Superior temporal gyrus (tissue), 1 donor: Measurements from ENCODE around the gene GMNC.
"Not testable (repeated sequence)": the region's sequence is repeated elsewhere in the genome, so short reads cannot be mapped to it uniquely, and the experiment has no call there.

ENCODE experiments used
- DNase-seq: peaks from one replicate; pipeline ENCODE4 v3.0.0-alpha.2; 2016; ENCODE audit errors: extremely low spot score

GMNC gene, protein sequence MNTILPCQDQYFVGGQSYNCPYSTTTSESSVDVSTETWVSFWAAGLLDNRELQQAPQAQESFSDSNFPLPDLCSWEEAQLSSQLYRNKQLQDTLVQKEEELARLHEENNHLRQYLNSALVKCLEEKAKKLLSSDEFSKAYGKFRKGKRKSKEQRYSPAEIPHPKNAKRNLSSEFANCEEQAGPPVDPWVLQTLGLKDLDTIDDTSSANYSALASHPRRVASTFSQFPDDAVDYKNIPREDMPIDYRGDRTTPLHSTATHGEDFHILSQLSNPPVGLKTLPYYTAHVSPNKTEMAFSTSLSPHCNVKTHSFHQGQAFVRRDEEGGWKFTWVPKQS

DNA sequence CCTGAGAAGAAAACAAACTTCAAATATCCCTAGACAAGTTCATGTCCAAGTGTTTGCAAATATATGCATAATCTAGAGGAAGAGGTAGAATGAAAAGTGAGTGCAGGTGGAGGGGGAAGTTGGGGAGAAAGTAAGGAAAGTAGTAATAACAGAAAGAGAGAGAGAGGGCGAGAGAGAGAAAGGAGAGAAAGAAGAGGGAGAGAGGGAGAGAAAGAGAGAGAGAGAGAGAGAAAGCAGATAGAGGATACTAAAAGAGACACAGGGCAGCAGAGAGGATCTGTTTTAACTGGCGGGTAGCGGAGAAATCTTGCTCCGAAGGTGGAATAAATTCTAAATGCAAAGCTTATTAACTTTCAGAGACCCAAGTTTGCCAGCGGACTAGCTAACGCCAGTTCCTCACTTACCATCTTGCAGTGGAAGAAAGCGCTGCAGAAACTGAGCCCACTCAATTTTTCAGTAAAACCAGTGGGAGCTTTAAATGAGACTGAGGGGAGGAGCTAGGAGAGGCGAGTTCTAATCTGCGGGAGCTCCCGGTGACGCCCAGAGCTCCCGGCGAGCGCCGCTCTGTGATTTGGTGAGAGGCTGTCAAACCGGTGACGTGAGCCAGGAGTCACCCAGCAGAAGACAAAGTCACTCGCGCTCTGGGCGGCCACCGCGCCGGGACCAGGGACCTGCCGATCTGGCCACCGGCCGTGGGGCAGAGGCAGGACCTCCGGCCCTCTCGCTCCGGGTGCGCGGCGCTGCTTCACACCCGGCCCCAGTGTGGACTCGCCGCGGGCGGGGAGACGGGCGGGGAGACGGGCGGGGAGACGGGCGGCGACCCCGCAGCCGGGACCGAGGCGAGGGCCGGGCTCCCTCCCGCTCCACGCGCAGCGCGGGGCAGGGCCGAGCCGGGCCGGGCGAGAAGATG, at the start of gene GMNC:
GMNC (minus strand) TSS at position 486 of the 910 bp plus-strand sequence; CDS start at position 407, 79 bp downstream.
- DNase-seq: peak; percentile 52

DNA sequence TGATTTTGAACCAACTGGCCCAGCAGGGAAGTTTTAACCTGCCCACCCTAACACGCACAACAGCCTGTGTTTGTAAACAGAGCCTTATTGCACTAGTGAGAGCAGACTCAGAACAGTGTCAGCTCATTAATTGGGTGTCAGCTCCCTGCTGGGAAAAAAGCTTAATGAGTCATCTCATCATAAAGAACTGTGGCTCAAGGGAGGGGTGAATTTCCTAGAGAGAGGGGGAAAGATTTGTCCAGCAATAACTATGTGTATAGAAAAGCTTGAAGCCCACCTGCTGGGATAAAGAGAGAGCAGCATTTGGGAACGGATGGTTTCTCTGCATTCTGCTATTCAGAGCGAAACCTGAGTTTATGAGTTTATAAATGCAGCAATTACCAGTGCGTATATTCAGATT, 48.9 kb upstream of the GMNC start:
- no peak for DNase-seq

DNA sequence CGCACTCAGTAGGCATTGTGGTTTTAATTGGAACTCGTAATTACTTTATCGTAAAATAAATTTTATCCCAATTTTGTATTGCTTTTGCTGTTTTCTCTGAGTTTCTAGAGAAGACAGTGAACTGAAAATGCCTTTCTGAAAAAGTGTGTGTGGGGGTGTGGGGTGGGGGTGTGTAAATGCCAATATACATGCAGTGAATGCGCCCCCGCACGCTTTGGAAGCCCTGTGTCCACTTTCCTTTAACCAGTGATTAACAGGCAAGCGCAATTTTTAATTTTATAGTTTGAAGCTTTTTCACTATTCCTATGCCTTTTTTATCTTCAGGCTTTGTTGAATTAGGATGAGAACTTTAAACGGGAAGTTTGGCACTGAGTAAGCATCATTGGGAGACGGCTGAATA, 47.4 kb upstream of the GMNC start:
- no peak for DNase-seq

GRCh38 chr3:190903156-190903555, 40.7 kb upstream of the GMNC start:
- no peak for DNase-seq

DNA sequence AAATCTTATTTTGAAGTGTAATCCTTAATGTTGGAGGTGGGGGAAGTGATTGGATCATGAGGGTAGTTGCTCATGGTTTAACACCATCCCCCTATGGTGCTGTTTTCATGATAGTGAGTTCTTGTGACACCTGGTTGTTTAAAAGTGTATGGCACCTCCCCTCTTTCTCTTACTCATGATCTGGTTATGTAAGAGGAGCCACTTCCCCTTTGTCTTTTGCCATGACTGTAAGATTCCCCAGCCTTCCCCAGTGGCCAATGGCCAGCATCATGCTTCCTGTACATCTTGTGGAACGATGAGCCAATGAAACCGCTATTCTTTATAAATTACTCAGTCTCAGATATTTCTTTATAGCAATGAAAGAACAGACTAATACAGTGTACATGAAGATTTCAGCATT, 39.8 kb upstream of the GMNC start:
- no peak for DNase-seq

DNA sequence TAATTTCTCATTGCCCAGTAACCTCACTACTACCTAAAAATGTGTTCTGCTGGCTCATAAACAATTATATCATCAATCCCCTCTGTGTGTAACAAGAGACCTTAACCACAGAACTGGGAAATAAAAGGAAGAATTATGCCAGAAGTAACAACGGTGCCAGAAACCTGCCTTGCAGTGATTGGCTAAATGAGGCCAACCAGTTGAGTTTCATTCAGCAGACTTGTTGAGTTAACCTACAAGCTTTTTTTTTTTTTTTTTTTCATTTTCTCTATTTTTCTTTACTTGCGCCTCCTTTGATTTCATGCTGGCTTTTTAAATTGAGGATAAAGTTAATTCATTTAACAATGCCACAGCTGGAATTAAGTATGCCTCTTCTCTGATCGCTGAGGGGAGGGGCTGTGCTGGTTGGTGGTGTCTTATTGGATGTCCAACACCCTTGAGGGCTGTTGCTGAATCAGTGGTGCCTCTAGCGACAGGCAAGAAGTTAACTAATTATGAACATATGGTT, 30.0 kb upstream of the GMNC start:
- no peak for DNase-seq

GRCh38 chr3:190886945-190887344, 24.5 kb upstream of the GMNC start:
- peak; percentile 29 for DNase-seq

DNA sequence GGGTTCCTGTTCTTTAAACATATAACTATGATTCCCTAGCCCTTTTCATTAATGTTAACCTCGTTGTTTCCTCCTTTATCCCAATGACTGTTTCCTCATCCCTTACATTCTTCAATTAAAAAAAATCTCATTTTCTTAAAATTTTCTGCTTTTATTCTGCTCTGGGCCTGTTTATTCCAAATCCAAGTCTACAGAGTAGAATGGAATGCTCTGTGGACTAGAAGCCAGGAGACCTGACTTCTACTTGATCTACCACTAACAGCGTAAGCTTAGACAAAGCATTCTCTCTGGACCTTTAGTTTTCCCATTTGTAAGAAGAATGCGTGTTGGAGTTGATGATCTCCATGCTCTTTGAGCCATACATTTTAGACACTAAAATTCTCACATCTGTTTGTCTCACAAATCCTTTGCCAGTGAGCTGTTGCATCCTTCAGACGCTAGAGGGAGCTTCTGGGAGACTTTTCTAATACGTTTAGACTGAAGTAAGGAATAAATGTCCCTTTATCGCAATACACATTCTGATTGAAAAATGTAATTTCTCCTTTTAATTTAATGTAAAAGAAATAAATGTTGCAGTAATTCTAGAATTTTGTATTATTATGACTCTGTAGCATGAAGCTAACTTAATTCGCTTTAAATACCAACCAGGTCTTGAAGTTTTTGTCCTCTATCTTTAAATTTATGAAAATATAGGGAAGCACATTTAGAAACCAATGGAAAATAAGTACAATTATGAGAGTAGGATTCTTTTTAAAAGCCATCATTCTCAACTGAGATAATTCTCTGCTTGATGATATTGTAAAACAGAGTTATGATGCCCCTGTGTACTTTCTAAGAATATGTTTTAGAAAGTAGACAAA, 21.7 kb upstream of the GMNC start:
- DNase-seq: peak; percentile 89

- no peak for DNase-seq
These were observed 20.6 kb upstream of the GMNC start for GRCh38 chr3:190883141-190883540.

DNA sequence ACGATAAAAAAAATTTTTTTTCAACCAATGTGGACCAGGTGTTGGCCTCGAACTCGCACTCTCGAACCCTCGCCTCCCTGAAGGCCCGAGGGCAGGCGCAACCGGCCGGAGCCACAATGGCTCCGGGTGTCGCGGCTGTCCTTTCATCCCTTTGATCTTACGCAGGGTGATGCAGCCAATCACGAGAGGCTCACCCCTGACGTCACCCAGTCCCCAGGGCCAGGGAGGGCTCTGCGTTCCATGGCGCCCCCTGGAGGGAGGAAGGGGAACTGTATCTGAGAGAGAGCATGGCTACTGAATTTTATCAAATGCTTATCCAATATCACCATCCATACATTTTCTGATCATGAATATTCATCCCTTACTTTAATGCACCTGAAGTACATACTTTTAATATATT, 15.4 kb upstream of the GMNC start:
- no peak for DNase-seq

DNA sequence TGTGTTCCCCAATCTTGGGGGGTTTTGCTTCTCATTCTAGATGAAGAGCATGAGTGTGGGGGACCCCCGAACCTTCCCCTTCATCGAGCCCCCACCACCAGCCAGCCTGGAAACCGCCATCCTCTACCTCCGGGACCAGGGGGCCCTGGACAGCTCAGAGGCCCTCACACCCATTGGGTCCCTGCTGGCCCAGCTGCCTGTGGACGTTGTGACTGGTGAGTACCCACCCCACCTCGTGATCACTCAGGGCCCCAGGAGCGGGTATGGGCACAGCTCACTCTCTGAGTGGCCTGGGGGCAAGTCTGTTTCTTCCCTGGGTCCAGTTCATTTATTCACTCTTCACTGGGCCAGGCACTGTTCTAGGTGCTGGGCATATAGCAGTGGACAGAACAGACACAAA, 13.9 kb upstream of the GMNC start:
- not testable (repeated sequence) for DNase-seq

DNA sequence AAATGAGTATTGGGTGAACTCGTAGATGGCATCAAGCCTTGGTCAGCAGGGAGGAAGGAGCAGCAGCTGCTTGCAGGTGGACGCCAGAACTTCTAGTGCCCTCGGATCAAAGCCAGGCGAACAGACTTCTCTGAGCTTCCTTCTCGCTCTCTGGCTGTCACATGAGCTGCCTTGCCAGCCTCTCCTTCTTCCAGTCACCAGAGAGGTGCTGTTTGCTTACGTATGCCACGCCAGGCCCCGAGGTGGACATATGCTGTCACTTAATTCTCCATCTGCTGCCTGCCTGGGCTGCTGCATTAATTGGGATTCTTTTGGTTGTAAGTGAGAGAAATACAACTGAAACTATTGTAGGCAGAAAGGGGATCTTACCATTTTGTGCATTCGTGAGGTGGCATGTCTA, 12.6 kb upstream of the GMNC start:
- DNase-seq: not testable (repeated sequence)

DNA sequence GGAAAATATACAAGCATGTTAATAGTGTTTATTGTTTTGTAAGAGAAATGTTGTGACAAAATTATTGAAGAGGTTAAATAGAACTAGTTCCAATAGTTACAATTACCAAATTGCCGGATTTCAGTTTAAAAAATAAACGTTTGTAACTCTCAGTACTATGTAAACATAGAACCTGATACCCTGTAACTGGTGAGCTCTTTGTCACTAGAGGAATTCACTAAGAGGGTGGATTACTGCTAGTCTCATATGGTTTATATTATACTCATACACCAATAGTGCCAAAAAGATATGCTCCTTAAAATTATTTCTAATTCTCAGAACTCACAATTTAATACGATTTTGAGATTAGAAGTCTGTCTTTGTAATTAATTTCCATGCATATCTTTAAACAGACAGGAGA, 7.6 kb upstream of the GMNC start:
- DNase-seq: no peak

DNA sequence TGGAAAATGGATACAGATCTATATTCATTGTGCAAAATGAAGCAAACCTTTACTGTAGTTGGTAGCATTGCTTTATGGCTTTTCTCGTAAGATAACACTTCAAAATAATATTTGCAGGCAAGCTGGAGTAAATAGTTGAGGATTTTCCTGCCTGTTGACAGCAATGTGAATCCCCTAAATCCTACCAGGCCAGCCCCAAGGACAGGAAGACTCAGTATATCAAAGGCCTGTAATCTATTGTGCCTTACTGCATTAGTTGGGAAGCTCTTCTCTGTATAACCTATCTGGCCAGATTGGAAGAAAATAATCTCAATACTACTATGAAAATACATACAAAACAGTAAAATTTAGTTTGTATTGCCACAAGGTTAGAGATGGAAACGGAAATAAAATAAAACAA, 4.6 kb upstream of the GMNC start:
- no peak for DNase-seq

DNA sequence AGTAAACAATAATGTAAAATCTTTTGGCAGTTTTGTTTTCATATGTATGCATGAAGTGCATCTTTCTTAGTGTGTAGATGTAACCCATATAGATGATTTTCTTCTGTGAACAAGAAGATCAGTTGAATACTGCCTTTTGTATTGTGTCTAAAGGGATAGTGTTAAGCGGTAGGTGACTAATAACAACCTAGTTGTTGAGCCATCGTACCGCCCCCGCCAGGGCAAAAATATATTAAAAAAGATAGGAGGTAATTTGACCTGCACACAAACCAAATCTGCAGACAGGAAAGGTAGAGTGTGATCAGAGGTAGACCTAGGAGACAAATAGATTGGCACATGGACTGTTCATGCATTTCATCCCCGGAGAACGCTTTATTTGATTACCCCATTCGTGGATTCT, 3.3 kb upstream of the GMNC start:
- no peak for DNase-seq

- no peak for DNase-seq
These were observed 2.9 kb upstream of the GMNC start for GRCh38 chr3:190865419-190865818.

GRCh38 chr3:190864002-190864401, 1.5 kb upstream of the GMNC start:
- no peak for DNase-seq

DNA sequence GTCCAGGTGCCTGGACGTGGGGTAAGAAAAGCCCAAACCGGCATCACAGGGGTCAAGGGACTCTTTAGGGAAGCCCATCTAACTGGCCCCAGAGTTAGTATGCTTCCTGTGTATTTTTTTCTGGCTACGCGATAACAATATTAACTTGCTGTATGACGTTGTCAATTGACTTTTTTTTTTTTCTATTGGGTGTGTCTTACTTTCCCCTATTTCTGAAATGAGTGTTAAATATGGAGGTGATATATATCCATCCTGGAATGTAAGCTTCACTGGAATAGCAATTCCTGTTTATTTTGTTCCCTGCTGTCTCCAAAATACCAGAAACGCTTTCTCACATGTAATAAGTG, 598 bp upstream of the GMNC start:
- no peak for DNase-seq

DNA sequence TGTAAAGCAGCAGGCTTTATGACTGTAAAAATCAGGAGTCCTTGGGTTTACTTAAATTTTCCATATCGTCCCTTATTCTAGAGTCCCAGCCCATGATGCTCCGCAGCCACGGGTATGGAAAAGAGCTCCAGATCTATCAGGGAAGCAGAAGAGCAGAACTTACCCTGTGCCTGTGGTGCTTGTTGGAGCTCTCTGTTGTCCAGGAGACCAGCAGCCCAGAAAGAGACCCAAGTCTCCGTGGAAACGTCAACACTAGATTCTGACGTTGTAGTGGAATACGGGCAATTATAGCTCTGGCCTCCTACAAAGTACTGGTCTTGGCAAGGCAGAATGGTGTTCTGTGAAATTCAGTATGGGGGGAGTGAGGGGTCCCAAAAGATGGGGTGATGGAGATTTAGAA, 2.0 kb downstream of the GMNC start:
- DNase-seq: no peak

- DNase-seq: no peak
These were observed 7.3 kb downstream of the GMNC start for GRCh38 chr3:190855151-190855550.

- no peak for DNase-seq
These were observed 8.4 kb downstream of the GMNC start for GRCh38 chr3:190854062-190854461.

GRCh38 chr3:190853464-190853863, 9.0 kb downstream of the GMNC start:
- DNase-seq: no peak
